PC-3 (cell line): ENCODE measurements around the gene PLIN5. TPM values are rescaled to one million over a fixed set of nuclear protein-coding genes. Genes with fewer than 3 reads are reported as not detected.

Experiments used
- ATAC-seq: fragments of 200-7000 bp; cut with Tn5 transposase; 2 replicates; pipeline ENCODE4 v1.9.1; 2020; ENCODE audit warnings: mild to moderate bottlenecking, moderate library complexity
- BruUV-seq: library from RNA; stranded (reverse); fragments of 400-500 nt; replicated peaks from 2 replicates; lab custom pipeline; 2021; lab: Mats Ljungman, UMichigan
- CTCF ChIA-PET: fragments of 300-600 bp; sonication (Branson Sonifier 250); formaldehyde crosslinking; loops from one replicate; lab custom pipeline; 2022; ENCODE audit warnings: antibody characterized with exemption; lab: Charles Lee
- POLR2A ChIA-PET: fragments of 300-600 bp; sonication (Branson Sonifier 250); formaldehyde crosslinking; loops from one replicate; lab custom pipeline; 2022; ENCODE audit warnings: antibody characterized with exemption; ENCODE audit not compliant: unreplicated experiment; lab: Charles Lee
- DNase-seq: peaks from one replicate; pipeline ENCODE4 v3.0.0-alpha.2; 2015
- H2AFZ ChIP-seq: fragments of 300-600 bp; sonication (generic); 2 replicates; pipeline ENCODE4 v1.6.0; 2016; ENCODE audit warnings: antibody characterized with exemption, low read length
- H3F3A ChIP-seq: fragments of 300-600 bp; sonication (generic); one replicate; pipeline ENCODE4 v1.6.0; 2017; ENCODE audit warnings: antibody characterized with exemption, low read length, control low read depth, mild to moderate bottlenecking; ENCODE audit not compliant: unreplicated experiment
- H3K27ac ChIP-seq: fragments of 300-600 bp; sonication (generic); 2 replicates; pipeline ENCODE4 v1.5.1; 2016; ENCODE audit warnings: mild to moderate bottlenecking, low read length
- H3K27me3 ChIP-seq: fragments of 300-600 bp; sonication (generic); 2 replicates; pipeline ENCODE4 v1.6.1; 2016; ENCODE audit warnings: low read length, mixed read lengths
- H3K36me3 ChIP-seq: fragments of 300-600 bp; sonication (generic); 2 replicates; pipeline ENCODE4 v1.6.1; 2016; ENCODE audit warnings: low read depth, mixed run types, low read length, mixed read lengths
- H3K4me1 ChIP-seq: fragments of 300-600 bp; sonication (generic); 2 replicates; pipeline ENCODE4 v1.5.1; 2016; ENCODE audit warnings: low read length; ENCODE audit not compliant: insufficient read depth
- H3K4me2 ChIP-seq: fragments of 300-600 bp; sonication (generic); 2 replicates; pipeline ENCODE4 v1.6.0; 2016; ENCODE audit warnings: low read length
- H3K4me3 ChIP-seq: fragments of 300-600 bp; sonication (generic); 2 replicates; pipeline ENCODE4 v1.5.1; 2016; ENCODE audit warnings: mild to moderate bottlenecking, low read length, mixed read lengths
- H3K79me2 ChIP-seq: fragments of 300-600 bp; sonication (generic); 2 replicates; pipeline ENCODE4 v1.6.1; 2017; ENCODE audit warnings: low read length, mixed read lengths
- H3K9ac ChIP-seq: fragments of 300-600 bp; sonication (generic); 2 replicates; pipeline ENCODE4 v1.6.0; 2016; ENCODE audit warnings: mild to moderate bottlenecking, low read length
- H3K9me2 ChIP-seq: fragments of 300-600 bp; sonication (generic); replicated peaks from 2 replicates; pipeline ENCODE4 v1.6.1; 2016; ENCODE audit warnings: mixed run types, low read length, mixed read lengths
- H3K9me3 ChIP-seq: fragments of 300-600 bp; sonication (generic); 2 replicates; pipeline ENCODE4 v1.6.1; 2016; ENCODE audit warnings: low read length, mixed read lengths
- H4K20me1 ChIP-seq: fragments of 300-600 bp; sonication (generic); 2 replicates; pipeline ENCODE4 v1.6.1; 2016; ENCODE audit warnings: low read length, mixed read lengths
- EZH2 ChIP-seq: fragments of 300-600 bp; sonication (generic); IDR thresholded peaks from one replicate; pipeline ENCODE4 v1.6.1; 2017; ENCODE audit warnings: antibody characterized with exemption, mild to moderate bottlenecking, low read length; ENCODE audit not compliant: unreplicated experiment
- EZH2phosphoT487 ChIP-seq: fragments of 300-600 bp; sonication (generic); IDR thresholded peaks from 2 replicates; pipeline ENCODE4 v1.6.1; 2018; ENCODE audit warnings: mild to moderate bottlenecking, antibody characterized with exemption, low read length, borderline replicate concordance
- intact Hi-C: fragments of 100-400 bp; cut with micrococcal nuclease; formaldehyde crosslinking; loops from 2 replicates; pipeline ENCODE4 v1.9.0; 2023
- total RNA-seq: library from RNA; depleted of rRNA; stranded (reverse); fragments of >200 nt; gene quantifications from 2 replicates; pipeline ENCODE4 v1.2.3, GENCODE V29; 2014
- TF ChIP-seq, protein P1 (sequence below): fragments of 300-600 bp; sonication (generic); conservative IDR thresholded peaks from 2 replicates; pipeline ENCODE4 v1.5.1; 2017; ENCODE audit warnings: antibody characterized with exemption, low read depth, mild to moderate bottlenecking, low read length

The PLIN5 gene
- total RNA-seq, 1 experiment from 2014 or later: 1.2 TPM

DNA sequence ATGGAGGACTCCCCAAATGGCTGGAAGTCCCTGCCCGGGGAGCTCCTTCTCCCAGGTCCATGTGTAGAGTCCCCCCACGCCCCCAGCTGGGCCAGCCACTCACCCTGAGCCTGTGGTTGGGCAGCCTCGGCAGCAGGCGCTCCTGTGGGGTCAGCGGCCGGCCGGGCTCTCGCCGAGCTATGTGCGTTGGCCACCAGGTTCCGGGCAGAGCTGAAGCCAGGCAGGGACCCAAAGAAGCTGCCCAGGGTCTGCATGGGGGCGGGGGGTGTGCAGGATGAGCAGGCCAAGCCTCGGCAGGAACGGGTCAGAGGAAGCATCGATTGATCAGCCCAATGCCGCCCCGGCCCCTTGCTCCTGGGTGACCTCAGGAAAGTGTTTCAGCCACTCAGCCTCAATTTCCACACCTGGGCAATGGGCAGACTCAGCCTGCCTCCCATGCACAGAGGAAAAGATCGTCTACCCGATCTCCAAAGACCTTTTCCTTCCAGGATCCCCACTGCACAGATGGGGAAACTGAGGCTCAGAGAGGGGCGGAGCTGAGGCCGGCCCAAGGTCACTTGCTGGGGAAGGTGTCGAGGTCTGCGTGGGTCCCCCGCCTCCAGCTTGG lies 17.5 kb downstream of the PLIN5 start:
- H3F3A ChIP-seq: no peaks in the 10 kb centered on the region
- ChIA-PET POLR2A (interaction anchor here (1.3 kb wide), 1 partner anchor 46 kb away, joined by 4 read pairs; the partner anchor contains the start of gene HDGFL2), CTCF (no interaction called here)
- ATAC-seq (no peak), DNase-seq (no peak)
- BruUV-seq: no TSS peak
- intact Hi-C loops: loop anchor here (5.0 kb wide), 1 partner anchor 45 kb away; the partner anchor contains the start of gene HDGFL2
- H3K9me2 ChIP-seq: no peaks in the 10 kb centered on the region
- 0 out of 2 replicates have a peak overlapping the region, but pooled peaks have one; percentile 49 for H3K4me3 ChIP-seq
- peak overlapping the region; percentile 65 for H3K4me2 ChIP-seq
- H3K4me1 ChIP-seq: peaks cover 25% of the 10 kb centered on the region
- no peaks in the 10 kb centered on the region for H3K79me2 ChIP-seq
- no peaks in the 10 kb centered on the region for H3K9me3 ChIP-seq
- no peak overlapping the region for H3K27ac ChIP-seq
- no peak overlapping the region for H2AFZ ChIP-seq
- H3K27me3 ChIP-seq: no peaks in the 10 kb centered on the region
- H4K20me1 ChIP-seq: no peaks in the 10 kb centered on the region
- TF ChIP-seq EZH2 (no peak), EZH2phosphoT487 (no peak)
- TF ChIP-seq, protein P1, sequence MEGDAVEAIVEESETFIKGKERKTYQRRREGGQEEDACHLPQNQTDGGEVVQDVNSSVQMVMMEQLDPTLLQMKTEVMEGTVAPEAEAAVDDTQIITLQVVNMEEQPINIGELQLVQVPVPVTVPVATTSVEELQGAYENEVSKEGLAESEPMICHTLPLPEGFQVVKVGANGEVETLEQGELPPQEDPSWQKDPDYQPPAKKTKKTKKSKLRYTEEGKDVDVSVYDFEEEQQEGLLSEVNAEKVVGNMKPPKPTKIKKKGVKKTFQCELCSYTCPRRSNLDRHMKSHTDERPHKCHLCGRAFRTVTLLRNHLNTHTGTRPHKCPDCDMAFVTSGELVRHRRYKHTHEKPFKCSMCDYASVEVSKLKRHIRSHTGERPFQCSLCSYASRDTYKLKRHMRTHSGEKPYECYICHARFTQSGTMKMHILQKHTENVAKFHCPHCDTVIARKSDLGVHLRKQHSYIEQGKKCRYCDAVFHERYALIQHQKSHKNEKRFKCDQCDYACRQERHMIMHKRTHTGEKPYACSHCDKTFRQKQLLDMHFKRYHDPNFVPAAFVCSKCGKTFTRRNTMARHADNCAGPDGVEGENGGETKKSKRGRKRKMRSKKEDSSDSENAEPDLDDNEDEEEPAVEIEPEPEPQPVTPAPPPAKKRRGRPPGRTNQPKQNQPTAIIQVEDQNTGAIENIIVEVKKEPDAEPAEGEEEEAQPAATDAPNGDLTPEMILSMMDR: no peak
- H3K9ac ChIP-seq: no peak overlapping the region; the same call in 1 of the 2 replicates
- H3K36me3 ChIP-seq: no peaks in the 10 kb centered on the region

DNA sequence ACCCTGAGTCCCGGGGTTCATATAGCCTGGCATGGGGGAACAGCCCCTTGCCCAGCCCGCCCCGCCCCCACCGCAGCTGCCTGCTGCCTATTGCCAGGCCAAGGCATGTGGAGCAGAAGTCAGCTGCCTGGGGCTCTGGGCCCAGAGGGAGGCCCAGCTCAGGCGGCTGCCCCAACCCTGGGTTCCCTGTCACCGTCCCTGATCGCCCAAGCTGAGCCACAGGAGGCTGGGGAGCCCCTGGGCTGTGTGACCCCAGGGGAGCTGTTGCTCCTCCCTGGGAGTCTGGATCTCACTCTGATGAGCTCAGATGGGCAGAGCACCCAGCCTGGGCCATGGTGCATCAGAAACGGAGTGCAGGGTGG lies 18.1 kb downstream of the PLIN5 start:
- BruUV-seq: no TSS peak

More for the DNA sequence above, 18.1 kb downstream of the PLIN5 start:
- Histone ChIP-seq H3K9me2 (no peaks in the 10 kb centered on the region), H3K4me3 (no peak overlapping the region), H3K4me2 (no peak overlapping the region), H3K9me3 (no peaks in the 10 kb centered on the region), H3K79me2 (no peaks in the 10 kb centered on the region), H4K20me1 (no peaks in the 10 kb centered on the region), H3K27me3 (no peaks in the 10 kb centered on the region), H3K9ac (no peak overlapping the region), H3K27ac (no peak overlapping the region), H3F3A (no peaks in the 10 kb centered on the region), H3K36me3 (no peaks in the 10 kb centered on the region), H3K4me1 (peaks cover 24% of the 10 kb centered on the region), H2AFZ (no peak overlapping the region)
- ATAC-seq (no peak), DNase-seq (no peak)
- TF ChIP-seq, protein P1: no peak
- TF ChIP-seq EZH2: no peak
- no peak for TF ChIP-seq EZH2phosphoT487
- POLR2A ChIA-PET: no interaction called here
- intact Hi-C loops: loop anchor here (5.0 kb wide), 1 partner anchor 45 kb away; the partner anchor contains the start of gene HDGFL2
- CTCF ChIA-PET: no interaction called here
